IMR-90 (cell line): ENCODE data around the gene LNX1.

Experiments used
- CHD1 ChIP-seq: IDR thresholded peaks from 2 replicates; pipeline ENCODE4 v1.6.1; 2012; ENCODE audit warnings: low read depth, low read length, improper control_type of control experiment
- RAD21 ChIP-seq: IDR thresholded peaks from 2 replicates; pipeline ENCODE4 v1.6.1; 2012; ENCODE audit warnings: low read length, improper control_type of control experiment
- TF ChIP-seq, protein P1 (sequence below): conservative IDR thresholded peaks from 2 replicates; pipeline ENCODE4 v1.5.1; 2012; ENCODE audit warnings: mild to moderate bottlenecking, low read depth, low read length, improper control_type of control experiment

DNA sequence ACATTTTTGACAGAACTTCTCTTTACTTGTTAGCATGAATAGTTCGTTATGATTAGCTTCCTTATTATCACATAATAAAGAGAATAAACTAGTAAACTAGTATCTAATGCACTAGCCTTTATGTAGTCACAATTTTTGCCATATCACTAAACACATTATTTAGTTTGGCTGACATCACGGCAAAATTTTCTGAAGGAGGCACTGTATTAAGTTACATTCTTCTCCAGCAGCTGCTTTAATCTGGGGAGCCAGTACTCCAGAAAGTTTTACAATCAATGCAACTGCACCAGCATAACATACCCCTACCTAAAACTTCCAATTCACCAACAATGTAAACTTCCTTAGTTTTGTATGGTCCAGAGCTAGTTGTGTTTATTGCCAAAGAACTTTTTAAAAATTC is 126.0 kb downstream of the LNX1 start:
- TF ChIP-seq RAD21 (no peak), CHD1 (no peak)
- TF ChIP-seq, protein P1, sequence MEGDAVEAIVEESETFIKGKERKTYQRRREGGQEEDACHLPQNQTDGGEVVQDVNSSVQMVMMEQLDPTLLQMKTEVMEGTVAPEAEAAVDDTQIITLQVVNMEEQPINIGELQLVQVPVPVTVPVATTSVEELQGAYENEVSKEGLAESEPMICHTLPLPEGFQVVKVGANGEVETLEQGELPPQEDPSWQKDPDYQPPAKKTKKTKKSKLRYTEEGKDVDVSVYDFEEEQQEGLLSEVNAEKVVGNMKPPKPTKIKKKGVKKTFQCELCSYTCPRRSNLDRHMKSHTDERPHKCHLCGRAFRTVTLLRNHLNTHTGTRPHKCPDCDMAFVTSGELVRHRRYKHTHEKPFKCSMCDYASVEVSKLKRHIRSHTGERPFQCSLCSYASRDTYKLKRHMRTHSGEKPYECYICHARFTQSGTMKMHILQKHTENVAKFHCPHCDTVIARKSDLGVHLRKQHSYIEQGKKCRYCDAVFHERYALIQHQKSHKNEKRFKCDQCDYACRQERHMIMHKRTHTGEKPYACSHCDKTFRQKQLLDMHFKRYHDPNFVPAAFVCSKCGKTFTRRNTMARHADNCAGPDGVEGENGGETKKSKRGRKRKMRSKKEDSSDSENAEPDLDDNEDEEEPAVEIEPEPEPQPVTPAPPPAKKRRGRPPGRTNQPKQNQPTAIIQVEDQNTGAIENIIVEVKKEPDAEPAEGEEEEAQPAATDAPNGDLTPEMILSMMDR: no peak
